Upper lobe of left lung (tissue), 4 donors: ENCODE results near the gene FBLN7.

Experiments
- POLR2A ChIP-seq, 4 donors: fragments of 450-650 bp; IDR thresholded peaks; one replicate each; pipeline ENCODE4 v1.5.1; 2016 to 2017; ENCODE audit warnings: antibody characterized with exemption in 4 of 4, mild to moderate bottlenecking in 2 of 4
- TF ChIP-seq, protein P1 (sequence below), 6 experiments: fragments of 450-650 bp in 4 of 6; fragments of 200-600 bp in 2 of 6; sonication (generic) in 2 of 6; IDR thresholded peaks; one replicate each; pipeline ENCODE4 v1.5.1; 2016 to 2019; ENCODE audit warnings: antibody characterized with exemption in 6 of 6

DNA sequence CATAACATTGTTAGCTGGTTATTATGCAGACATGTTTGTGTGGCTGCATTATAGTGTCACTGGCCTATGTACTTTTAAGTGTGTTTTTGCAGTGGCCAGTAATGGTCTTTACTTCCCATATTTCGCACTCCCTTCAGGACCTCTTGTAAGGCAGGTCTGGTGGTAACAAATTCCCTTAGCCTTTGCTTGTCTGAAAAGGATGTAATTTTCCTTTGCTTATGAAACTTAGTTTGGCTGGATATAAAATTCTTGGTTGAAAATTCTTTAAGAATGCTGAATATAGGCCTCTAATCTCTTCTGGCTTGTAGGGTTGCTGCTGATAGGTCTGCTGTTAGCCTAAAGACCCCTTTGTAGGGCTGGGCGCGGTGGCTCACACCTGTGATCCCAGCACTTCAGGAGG lies 82.0 kb downstream of the FBLN7 start:
- TF ChIP-seq, protein P1, sequence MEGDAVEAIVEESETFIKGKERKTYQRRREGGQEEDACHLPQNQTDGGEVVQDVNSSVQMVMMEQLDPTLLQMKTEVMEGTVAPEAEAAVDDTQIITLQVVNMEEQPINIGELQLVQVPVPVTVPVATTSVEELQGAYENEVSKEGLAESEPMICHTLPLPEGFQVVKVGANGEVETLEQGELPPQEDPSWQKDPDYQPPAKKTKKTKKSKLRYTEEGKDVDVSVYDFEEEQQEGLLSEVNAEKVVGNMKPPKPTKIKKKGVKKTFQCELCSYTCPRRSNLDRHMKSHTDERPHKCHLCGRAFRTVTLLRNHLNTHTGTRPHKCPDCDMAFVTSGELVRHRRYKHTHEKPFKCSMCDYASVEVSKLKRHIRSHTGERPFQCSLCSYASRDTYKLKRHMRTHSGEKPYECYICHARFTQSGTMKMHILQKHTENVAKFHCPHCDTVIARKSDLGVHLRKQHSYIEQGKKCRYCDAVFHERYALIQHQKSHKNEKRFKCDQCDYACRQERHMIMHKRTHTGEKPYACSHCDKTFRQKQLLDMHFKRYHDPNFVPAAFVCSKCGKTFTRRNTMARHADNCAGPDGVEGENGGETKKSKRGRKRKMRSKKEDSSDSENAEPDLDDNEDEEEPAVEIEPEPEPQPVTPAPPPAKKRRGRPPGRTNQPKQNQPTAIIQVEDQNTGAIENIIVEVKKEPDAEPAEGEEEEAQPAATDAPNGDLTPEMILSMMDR (IDR thresholded peaks at IDR 0.05) = no peak
- TF ChIP-seq POLR2A (IDR thresholded peaks at IDR 0.05) = no peak
